ENCODE data around the gene RSPH10B.
A peak's percentile ranks its signal among the peaks of the same experiment; 100 is the strongest.
"Not testable (repeated sequence)": the region's sequence is repeated elsewhere in the genome, so short reads cannot be mapped to it uniquely, and the experiment has no call there.

The RSPH10B gene

DNA sequence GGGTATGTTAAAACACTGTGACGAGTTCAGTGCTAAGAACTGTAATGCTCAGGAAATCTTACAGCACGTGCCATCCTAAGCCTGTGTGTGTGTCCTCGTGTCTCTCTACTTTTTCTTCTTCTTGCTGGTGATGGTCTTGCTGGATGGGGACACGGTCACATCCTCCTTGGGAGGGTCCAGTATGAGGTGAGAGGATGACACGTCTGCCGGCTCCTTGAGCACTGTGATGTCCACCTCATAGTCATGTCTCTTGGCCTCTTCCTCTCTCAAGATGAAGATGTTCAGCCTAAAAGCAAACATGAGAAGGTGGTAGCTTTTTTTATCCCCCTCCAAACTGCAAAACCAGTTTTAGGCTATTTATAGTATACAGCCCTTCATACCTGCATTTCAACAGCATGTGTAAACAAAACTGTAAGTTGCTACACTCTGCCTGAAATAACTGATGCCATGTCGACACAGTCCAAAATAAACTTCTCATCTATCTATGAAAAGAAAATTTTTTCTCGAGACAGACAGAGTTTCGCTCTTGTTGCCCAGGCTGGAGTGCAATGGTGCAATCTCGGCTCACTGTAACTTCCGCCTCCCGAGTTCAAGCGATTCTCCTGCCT, 44.1 kb downstream of the RSPH10B start:
- not testable (repeated sequence) for DNase-seq (ENCODE audit: low read depth in 2 of 2)

DNA sequence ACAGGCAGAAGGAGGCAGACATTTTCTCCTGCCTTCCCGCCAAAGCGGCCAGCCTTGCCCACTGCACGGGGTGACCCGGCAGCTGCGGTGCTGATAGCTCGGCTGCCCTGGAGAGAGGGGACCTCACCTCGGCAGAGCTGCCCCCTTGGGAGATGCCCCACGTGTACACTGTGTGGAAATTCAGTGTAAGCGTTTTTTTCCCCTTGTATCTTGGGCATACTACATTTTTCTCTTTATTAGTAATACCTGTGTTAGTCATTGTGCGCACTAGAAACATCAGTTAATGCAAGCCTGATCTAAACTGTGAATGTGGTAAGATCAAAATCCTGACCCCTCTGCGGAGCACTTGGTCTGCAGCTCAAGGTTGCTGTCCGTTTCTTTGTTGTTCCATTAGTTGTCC, 45.9 kb downstream of the RSPH10B start:
- DNase-seq (ENCODE audit: low read depth in 2 of 2): not testable (repeated sequence)

DNA sequence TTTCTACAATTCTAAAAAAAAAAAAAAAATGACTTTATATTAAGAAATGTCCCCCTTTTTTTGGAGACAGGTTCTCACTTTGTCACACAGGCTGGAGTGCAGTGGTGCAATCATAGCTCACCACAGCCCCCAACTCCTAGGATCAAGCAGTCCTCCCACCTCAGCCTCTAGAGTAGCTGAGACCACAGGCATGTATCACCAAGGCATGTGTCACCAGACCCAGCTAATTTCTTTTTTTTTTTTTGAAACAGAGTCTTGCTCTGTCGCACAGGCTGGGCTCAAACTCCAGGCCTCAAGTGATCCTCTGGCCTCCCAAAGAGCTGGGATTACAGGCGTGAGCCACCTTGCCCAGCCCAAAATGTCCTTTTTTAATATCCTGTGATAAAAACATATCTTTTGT, 46.3 kb downstream of the RSPH10B start:
- not testable (repeated sequence) for DNase-seq (ENCODE audit: low read depth in 2 of 2)

DNA sequence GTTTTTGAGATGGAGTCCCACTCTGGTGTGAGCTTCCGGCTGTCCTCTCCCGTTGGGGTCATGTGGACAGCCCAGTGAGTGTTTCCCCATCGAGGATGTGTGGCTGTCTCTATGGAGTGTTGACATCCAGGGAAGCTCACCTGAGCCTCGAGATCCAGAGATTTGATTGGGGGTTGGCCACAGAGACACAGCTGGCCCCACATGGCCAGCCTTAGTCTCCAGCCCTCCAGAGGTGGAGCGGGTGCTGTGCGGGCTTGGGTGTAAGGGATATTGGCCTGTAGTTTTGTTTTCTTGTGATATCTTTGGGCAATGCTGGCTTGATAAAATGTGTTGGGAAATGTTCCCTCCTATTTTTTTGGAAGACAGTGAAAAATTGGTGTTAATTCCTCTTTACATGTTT, 54.0 kb downstream of the RSPH10B start:
- DNase-seq (ENCODE audit: low read depth in 2 of 2): not testable (repeated sequence)

DNA sequence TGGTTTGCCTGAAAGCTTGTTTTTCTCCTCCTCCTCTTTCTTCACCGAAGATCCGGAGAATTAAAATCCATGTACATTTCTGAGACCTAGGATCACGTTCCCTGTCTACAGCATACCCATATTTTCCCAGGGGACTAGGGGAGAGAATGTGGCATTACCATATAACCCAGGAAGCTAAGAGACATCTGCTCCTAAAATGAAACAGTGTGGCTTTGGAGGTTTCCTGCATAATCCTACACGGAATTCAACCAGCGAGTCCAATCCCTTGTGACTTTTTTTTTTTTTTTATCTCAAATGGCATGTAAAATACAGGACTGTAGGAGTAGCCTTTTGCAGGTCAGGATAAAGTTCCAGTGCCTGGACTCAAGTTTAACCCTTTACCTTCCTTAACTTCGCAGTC, 61.7 kb downstream of the RSPH10B start:
- DNase-seq (ENCODE audit: low read depth in 2 of 2): not testable (repeated sequence)

DNA sequence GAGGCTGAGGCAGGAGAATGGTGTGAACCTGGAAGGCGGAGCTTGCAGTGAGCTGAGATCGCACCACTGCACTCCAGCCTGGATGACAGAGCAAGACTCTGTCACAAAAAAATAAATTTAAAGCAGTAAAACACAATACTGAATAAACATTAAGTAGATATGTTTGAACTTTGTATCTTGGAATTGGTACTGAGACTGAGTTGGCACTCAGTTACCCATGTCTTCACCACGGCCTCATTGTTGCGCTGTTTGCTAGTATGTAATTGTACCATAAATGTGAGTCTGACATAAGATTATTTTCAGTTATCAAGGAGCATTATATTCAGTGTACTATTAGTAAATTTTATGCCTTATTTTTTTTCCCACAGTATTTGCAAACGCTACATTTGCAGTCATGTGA, 65.8 kb downstream of the RSPH10B start:
- DNase-seq (ENCODE audit: low read depth in 2 of 2): not testable (repeated sequence)

DNA sequence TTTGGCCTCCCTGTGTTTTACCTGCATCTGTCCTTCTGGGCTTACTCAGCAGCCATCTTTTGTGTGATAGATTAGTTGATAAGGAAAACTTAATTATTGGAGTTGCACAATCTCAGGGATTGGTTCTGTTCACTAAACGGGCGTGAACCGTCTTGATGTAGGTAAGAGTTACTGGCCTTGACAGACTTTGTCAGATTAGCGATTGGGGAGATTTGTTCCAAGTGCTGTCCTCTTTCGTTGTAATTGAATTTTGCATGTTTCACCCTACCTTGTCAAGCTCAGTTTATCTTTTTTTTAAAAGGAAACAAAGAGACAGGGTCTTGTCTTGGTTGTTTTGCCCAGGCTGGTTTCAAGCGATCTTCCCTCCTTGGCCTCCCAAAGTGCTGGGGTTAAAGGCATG, 67.5 kb downstream of the RSPH10B start:
- DNase-seq (ENCODE audit: low read depth in 2 of 2): not testable (repeated sequence)

DNA sequence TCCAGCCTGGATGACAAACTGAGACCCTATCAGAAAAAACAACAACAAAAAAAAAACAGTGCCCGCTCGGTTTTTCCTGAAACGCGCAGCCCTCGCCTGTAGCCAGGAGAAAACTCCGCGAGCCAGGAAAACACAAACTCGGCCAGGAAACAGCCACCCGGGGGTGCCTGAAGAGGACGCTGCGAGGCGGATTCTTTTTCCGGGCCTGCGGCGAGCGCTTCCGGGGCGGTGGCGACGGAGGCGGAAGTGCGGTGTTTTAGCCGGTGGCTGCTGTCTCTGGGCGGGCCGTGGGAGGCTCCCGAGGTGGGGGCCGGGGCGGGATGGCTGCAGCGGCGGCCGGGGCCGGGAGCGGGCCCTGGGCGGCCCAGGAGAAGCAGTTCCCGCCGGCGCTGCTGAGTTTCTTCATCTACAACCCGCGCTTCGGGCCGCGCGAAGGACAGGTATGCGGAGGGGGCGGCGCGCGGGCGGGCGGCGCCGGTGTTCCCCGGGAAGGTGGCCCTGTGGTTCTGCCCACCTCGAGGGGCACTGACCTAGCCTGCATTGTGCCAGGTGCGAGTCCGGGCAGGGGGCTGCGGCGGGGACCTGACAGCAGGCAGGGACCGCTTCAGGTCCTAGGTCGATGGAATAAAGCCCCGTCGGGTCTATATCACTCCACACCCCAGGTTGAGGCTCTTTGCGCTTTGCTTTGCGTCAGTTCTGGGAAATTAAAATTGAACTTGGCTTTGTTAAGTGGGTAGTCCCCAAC, 71.8 kb downstream of the RSPH10B start, which contains the start of gene CCZ1:
Gene CCZ1 (plus strand): TSS at position 254 of the 745 bp plus-strand sequence. CDS start 67 bp downstream, at position 321.
- DNase-seq (ENCODE audit: low read depth in 2 of 2): peak; percentile 64 to 70

DNA sequence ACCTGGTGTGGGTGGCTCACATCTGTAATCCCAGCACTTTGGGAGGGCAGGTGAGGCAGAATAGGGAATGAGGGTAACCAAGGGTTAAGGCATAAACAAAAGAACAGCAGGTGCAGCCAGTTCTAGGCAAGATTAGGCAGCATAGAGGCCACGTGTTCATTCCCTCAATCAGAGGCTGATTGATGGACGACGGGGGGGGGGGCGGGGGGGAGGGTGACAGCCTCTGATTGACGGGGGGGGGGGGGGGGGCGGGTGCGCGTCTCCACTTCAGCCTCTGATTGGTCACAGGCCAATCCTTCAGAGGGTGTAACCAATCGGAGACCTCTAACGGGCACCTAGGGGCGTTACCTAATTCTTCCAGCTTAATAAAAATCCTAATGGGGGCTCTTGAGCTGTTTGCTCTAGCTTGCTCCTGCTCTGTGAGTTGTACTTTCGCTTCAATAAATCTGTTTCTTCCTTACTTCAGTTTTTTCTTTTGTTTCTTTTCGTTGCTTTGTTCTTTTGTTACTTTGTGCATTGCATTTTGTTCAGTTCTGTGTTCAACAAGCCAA, 73.0 kb downstream of the RSPH10B start:
- not testable (repeated sequence) for DNase-seq (ENCODE audit: low read depth in 2 of 2)

DNA sequence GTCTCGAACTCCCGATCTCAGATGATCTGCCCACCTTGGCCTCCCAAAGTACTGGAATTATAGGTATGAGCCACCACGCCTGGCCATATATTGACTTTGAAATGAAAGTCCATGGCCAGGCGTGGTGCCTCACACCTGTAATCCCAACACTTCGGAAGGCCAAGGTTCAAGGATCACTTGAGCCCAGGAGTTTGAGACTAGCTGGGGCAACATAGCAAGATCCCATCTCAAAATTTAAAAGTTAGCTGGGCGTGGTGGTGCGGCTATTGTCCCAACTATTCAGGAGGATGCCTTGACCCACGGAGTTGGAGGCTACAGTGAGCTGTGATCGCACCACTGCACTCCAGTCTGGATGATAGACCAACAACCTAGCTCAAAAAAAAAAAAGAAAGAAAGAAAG, 78.0 kb downstream of the RSPH10B start:
- DNase-seq (ENCODE audit: low read depth in 2 of 2): no peak

DNA sequence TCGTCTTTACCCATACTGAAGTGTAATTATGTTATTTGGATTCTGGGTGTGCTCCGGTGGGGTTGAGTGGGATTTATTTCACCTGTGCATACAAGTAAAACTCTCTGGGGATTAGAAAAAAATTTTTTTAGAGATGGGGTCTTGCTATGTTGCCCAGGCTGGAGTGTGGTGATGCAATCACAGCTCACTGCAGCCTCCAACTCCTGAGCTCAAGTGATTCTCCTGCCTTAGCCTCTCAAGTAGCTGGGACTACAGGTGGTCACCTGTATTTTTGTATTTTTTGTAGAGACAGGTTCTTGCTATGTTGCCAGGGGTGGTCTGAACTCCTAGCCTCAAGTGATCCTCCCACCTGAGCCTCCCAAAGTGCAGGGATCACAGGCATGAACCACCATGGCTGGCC, 80.2 kb downstream of the RSPH10B start:
- DNase-seq (ENCODE audit: low read depth in 2 of 2): not testable (repeated sequence)

DNA sequence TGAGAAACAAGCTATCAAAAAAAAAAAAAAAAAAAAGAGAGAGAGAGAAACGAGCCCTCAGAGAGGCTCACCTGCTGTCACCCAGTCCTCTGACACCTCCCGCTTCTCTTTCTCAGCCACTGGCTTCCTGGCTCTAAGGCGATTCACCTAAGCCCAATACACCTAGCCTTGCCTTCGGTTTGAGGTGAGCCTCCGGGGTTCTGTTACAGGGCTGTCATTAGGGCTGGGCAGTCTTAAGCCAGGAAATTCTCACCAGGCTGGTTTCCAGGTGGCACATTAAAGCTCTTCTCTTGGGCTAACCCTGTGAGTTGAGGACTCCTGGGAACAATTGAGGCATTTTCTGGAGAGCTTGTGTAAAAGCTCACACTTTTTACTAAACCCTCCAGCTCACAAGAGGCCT, 82.5 kb downstream of the RSPH10B start:
- not testable (repeated sequence) for DNase-seq (ENCODE audit: low read depth in 2 of 2)

DNA sequence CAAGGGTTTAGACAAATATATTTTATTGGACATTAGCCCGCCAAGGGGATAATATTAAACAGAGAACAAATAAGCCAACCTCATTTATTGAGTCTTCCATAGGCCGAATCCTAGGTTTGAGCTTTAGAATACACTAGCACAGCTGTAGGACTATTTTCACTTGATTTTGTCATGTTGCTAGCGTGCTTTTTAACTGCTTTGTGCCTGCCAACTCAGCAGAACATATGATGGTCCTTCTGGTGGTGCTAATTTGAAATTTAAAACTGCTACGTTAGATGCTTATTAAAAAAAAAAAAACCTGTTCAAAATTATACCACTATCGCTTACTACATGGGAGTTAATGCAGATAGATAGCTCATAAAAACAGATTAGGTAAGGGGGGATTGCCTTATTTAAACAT, 86.1 kb downstream of the RSPH10B start:
- DNase-seq (ENCODE audit: low read depth in 2 of 2): not testable (repeated sequence)

DNA sequence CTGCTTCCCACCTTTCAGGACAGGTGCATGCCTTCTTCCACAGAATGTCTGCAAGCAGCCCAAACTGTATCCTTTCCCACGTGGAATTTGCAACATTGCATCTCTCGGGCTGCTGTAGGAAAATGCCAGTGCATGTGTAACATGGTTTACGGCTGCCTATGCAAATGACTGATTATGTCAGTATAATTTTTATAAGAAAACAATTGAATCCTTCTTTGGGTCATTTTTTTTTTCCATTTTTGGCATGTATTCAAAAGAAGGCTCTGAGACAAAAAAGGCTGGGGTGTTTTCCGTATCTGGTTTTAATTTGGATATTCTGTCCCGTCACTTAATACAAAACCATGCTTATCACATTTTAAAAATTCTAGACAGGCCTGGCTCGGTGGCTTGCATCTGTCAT, 90.4 kb downstream of the RSPH10B start:
- not testable (repeated sequence) for DNase-seq (ENCODE audit: low read depth in 2 of 2)

DNA sequence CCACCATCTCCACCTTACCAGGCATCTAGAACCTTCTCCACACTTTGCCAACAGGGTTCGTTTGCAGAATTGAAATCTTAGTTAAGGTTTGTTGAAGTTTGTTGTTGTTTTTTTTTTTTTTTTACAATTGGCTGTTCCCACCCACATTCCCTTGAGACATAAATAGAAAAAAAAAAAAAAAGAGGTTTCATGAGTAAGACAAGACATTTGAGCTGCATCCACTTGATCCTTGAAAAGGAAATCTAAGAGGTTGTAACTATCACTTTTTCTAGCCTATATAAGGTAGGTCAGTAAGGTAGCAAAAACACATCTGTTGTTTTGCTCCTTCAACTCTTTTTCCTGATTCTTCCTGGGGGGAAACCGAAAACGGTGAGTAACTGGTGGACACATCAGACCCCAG, 90.9 kb downstream of the RSPH10B start:
- not testable (repeated sequence) for DNase-seq (ENCODE audit: low read depth in 2 of 2)
